Measurements from ENCODE around the gene PCNX1.
A peak's percentile ranks its signal among the peaks of the same experiment; 100 is the strongest.

The PCNX1 gene

DNA sequence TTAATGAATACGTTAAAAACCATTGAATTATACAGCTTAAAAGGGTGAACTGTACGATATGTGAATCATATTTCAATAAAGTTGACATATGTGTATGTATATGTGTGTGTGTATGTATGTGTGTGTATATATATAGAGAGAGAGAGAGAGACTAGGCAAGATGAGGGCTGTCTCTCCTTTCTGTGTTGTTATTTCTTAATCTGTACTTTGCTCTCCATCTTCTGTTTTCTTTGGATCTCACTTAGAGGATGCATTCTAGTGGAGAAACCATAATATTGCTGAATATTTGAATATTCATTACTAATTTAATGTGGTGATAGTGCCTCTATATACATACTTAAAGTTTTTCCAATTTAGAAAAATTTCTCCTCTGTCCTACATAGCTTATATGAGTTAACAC is 50.5 kb downstream of the PCNX1 start:
- DNase-seq (ENCODE audit: low read depth in 2 of 2), result no peak

DNA sequence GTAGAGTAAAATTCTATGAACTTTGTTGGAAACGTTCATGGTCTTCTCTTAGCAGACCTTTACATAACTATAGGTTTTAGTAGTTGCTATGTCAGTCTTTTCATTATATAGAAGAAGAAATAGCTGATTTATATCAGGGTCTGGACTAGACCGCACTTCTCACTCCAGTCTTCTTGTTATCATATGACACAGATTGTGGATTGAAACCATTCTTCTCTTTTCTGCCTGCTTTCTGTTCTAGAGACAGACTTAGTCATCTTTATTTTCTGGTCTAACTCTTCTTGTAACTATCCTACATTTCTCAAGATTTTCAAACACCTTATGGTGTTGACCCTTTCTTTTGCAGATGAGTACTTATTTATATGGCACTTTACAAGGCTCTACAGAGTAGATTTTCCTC is 55.7 kb downstream of the PCNX1 start:
- no peak for DNase-seq (ENCODE audit: low read depth in 2 of 2)

- DNase-seq (ENCODE audit: low read depth in 2 of 2), result no peak
Measured at GRCh38 chr14:70964492-70964891, 57.2 kb downstream of the PCNX1 start.

- no peak for DNase-seq (ENCODE audit: low read depth in 2 of 2)
Measured at GRCh38 chr14:70971560-70971959, 64.3 kb downstream of the PCNX1 start.

DNA sequence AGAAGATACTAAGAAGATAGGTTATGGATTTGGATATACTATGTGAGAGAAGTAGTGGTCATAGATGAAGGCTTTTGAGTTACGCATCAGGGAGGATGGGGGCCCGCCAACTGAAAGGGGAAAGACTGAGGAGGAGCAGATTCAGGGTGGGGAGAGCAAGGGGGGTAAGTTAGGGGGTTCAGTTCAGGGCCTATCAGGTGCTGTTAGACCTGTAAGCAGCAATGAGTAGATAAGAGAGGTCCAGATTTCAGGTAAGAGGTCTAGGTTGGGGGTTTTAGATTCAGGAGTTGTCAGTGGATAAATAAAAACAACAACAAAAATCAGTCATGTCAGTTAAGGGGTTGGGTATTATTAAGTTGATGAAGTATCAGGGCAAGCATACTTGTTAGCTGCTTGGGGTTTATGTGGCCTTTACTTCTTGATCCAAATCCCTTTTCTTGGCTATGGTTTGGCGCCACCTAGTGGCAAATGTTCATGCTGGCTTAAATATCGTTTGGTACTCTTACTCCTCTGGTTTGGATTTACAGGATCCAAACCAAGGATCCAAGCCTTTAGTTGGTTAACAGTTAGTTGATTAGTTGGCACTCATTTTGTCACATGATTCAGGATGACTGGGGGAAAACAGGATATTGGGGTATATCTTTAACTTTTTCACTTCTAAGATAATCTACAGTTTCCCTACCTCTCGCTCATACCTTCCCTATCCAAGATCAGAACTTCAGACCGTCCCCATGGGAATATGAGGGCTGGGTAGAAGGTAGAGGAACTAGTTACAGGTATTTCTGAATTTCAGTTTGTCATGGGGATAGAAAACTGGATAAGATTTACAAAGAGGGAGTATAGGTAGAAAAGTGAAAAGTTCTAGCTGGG is 65.1 kb downstream of the PCNX1 start:
- DNase-seq (ENCODE audit: low read depth in 2 of 2), result peak; percentile 41 to 75

GRCh38 chr14:70976591-70976990 is 69.3 kb downstream of the PCNX1 start:
- no peak for DNase-seq (ENCODE audit: low read depth in 2 of 2)

GRCh38 chr14:70981000-70981952 is 74.0 kb downstream of the PCNX1 start:
- no peak for DNase-seq (ENCODE audit: low read depth in 2 of 2)

GRCh38 chr14:70982200-70982599 is 74.9 kb downstream of the PCNX1 start:
- DNase-seq (ENCODE audit: low read depth in 2 of 2), result no peak

DNA sequence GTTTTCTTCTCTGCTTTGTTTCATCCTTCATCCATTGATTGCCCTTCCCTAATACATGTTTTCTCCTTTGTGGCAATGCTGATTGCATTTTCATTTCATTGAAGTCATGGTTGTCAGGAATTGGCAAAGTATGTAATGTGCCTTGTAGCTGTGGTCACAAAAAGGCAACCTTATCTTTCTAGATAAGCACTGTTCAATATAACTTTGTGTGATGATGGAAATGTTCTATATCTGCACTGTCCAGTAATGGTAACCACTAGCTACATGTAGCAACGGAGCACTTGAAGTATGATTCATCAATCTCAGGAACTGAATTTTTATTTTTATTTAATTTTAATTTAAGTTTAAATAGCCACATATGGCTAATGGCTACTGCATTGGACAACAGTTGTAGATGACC is 79.8 kb downstream of the PCNX1 start:
- DNase-seq (ENCODE audit: low read depth in 2 of 2), result no peak

GRCh38 chr14:70988452-70988851 is 81.2 kb downstream of the PCNX1 start:
- no peak for DNase-seq (ENCODE audit: low read depth in 2 of 2)

DNA sequence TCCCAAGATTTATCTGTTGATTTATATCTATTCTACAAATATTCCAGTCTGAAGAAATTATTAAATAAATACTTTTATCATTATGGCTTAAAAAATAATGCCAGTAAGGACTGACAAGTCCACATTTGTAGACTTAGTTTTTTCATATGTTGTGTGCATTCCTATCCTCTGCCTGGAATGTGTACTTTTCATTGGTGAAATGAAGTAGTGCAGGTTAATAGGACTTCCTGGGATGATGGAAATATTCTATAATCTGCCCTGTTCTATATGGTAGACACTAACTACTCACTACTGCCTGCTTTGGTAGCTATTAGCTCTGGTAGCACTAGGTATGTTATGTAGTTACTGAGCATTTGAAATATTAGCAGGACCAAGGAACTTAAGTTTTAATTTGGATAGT is 86.7 kb downstream of the PCNX1 start:
- DNase-seq (ENCODE audit: low read depth in 2 of 2), result no peak

DNA sequence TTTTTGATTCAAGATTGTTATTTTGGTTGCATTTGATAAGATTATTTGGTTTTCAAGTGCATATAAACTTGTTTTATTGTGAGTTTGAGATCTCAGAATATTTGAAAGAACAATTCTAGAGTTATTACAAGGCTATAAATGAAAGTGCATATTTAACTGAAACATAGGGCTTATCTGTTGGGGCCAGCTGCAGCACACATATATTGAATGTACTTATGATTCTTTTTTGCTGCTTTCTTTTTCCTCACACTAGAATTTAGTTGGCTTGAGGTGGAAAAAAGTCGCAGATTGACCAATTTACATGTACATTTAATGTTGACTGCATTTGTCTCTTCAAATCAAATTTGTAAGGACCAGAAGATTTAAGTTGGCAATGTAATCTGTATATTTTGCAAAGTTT is 88.0 kb downstream of the PCNX1 start:
- DNase-seq (ENCODE audit: low read depth in 2 of 2), result no peak

GRCh38 chr14:70995671-70996070 is 88.4 kb downstream of the PCNX1 start:
- no peak for DNase-seq (ENCODE audit: low read depth in 2 of 2)

- no peak for DNase-seq (ENCODE audit: low read depth in 2 of 2)
Measured at GRCh38 chr14:70999117-70999516, 91.9 kb downstream of the PCNX1 start.

GRCh38 chr14:71000091-71000490 is 92.8 kb downstream of the PCNX1 start:
- no peak for DNase-seq (ENCODE audit: low read depth in 2 of 2)

- DNase-seq (ENCODE audit: low read depth in 2 of 2), result no peak
Measured at GRCh38 chr14:71001742-71002141, 94.5 kb downstream of the PCNX1 start.

DNA sequence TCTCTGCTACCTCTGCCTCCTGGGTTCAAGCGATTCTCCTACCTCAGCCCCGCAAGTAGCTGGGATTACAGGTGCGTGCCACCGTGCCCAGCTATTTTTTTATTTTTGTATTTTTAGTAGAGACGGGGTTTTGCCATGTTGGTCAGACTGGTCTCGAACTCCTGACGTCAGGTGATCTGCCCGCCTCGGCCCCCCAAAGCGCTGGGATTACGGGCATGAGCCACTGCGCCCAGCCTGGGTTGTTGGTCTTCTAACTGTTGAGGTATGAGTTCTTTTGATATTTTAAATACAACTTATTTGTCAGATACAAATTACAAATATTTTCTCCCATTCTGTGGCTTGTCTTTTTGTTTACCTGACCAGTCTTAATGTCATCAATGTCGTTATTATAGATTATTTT is 95.9 kb downstream of the PCNX1 start:
- DNase-seq (ENCODE audit: low read depth in 2 of 2), result no peak

- DNase-seq (ENCODE audit: low read depth in 2 of 2), result no peak
Measured at GRCh38 chr14:71004481-71004880, 97.2 kb downstream of the PCNX1 start.

GRCh38 chr14:71005076-71005475 is 97.8 kb downstream of the PCNX1 start:
- no peak for DNase-seq (ENCODE audit: low read depth in 2 of 2)

GRCh38 chr14:71006200-71006563 is 98.9 kb downstream of the PCNX1 start:
- DNase-seq (ENCODE audit: low read depth in 2 of 2), result no peak

- no peak for DNase-seq (ENCODE audit: low read depth in 2 of 2)
Measured at GRCh38 chr14:71011479-71011878, 104.2 kb downstream of the PCNX1 start.

- no peak for DNase-seq (ENCODE audit: low read depth in 2 of 2)
Measured at GRCh38 chr14:71012888-71013287, 105.6 kb downstream of the PCNX1 start.

Measured in stimulated activated CD8-positive, alpha-beta memory T cell treated with anti-CD3 and anti-CD28 coated beads, Interleukin-15, amount 100 ng/mL, for 4 hours (primary cell).